H1 (cell line): ENCODE results near the gene BSCL2. TPM values are rescaled to one million over a fixed set of nuclear protein-coding genes. Genes with fewer than 3 reads are reported as not detected.

Experiments used
- CTCF ChIA-PET: fragments of 300-600 bp; sonication (Branson Sonifier 250); formaldehyde crosslinking; loops from one replicate; lab custom pipeline; 2021; ENCODE audit not compliant: partially characterized antibody; lab: Charles Lee
- POLR2A ChIA-PET: fragments of 300-600 bp; sonication (Branson Sonifier 250); formaldehyde crosslinking; loops from one replicate; lab custom pipeline; 2021; ENCODE audit warnings: inconsistent platforms; ENCODE audit not compliant: partially characterized antibody; lab: Charles Lee
- DNase-seq, 2 experiments: peaks; one replicate each; pipeline versions ENCODE4 v3.0.0 to v3.0.0-alpha.2; 2010 to 2022; ENCODE audit warnings: low spot score in 2 of 2, low read depth in 1 of 2, mixed read lengths in 1 of 2
- FAIRE-seq: peaks from 2 replicates; lab custom pipeline; 2011; peaks lifted over from hg19 to GRCh38; lab: Jason Lieb, UNC
- H2AFZ ChIP-seq: 2 replicates; pipeline ENCODE4 v1.8.1; 2012; ENCODE audit warnings: low read length, inconsistent platforms
- H2AK5ac ChIP-seq: 2 replicates; pipeline ENCODE4 v1.6.1; 2013; ENCODE audit warnings: low read depth, low read length
- H2BK120ac ChIP-seq: replicated peaks from 2 replicates; pipeline ENCODE3; 2013; ENCODE audit warnings: low read depth, low read length, inconsistent platforms
- H2BK12ac ChIP-seq: 2 replicates; pipeline ENCODE4 v1.6.1; 2013; ENCODE audit warnings: low read depth, low read length
- H2BK15ac ChIP-seq: 2 replicates; pipeline ENCODE4 v1.6.1; 2013; ENCODE audit warnings: low read length
- H2BK20ac ChIP-seq: 2 replicates; pipeline ENCODE4 v1.6.1; 2013; ENCODE audit warnings: low read length
- H2BK5ac ChIP-seq: 2 replicates; pipeline ENCODE4 v1.6.1; 2013; ENCODE audit warnings: low read depth, low read length
- H3K14ac ChIP-seq: 2 replicates; pipeline ENCODE4 v1.6.1; 2013; ENCODE audit warnings: inconsistent platforms; ENCODE audit not compliant: insufficient read length
- H3K18ac ChIP-seq: 2 replicates; pipeline ENCODE4 v1.6.1; 2013; ENCODE audit warnings: low read length; ENCODE audit errors: extremely low read depth
- H3K23ac ChIP-seq: 2 replicates; pipeline ENCODE4 v1.6.1; 2013; ENCODE audit warnings: inconsistent platforms; ENCODE audit not compliant: insufficient read length
- H3K23me2 ChIP-seq: 2 replicates; pipeline ENCODE4 v1.6.1; 2013; ENCODE audit warnings: low read depth, low read length
- H3K27ac ChIP-seq: 2 replicates; pipeline ENCODE4 v1.6.1; 2011; ENCODE audit warnings: low read depth, low read length, inconsistent platforms
- H3K27me3 ChIP-seq, 4 experiments: replicated peaks in 1 of 4; 1 replicate in 1 of 4; 2 replicates in 3 of 4; pipeline versions ENCODE4 v1.6.1 to v1.8.1; 2011 to 2013; ENCODE audit warnings: low read length in 3 of 4, mild to moderate bottlenecking in 3 of 4, inconsistent platforms in 2 of 4, mixed read lengths in 2 of 4, moderate library complexity in 1 of 4; ENCODE audit not compliant: control insufficient read depth in 3 of 4, insufficient read depth in 3 of 4; ENCODE audit errors: extremely low read depth in 1 of 4
- H3K36me3 ChIP-seq, 4 experiments: 2 replicates each; pipeline versions ENCODE4 v1.6.1 to v1.8.1; 2011 to 2013; ENCODE audit warnings: mild to moderate bottlenecking in 4 of 4, low read length in 3 of 4, moderate library complexity in 2 of 4, control low read depth in 1 of 4, inconsistent platforms in 1 of 4; ENCODE audit not compliant: insufficient read depth in 4 of 4, control insufficient read depth in 2 of 4
- H3K4ac ChIP-seq: replicated peaks from 2 replicates; pipeline ENCODE3; 2013; ENCODE audit warnings: low read length, low read depth, mixed read lengths, inconsistent platforms; ENCODE audit not compliant: insufficient read length
- H3K4me1 ChIP-seq, 4 experiments: replicated peaks in 1 of 4; 1 replicate in 1 of 4; 2 replicates in 3 of 4; pipeline versions ENCODE4 v1.6.1 to v1.8.1; 2011 to 2013; ENCODE audit warnings: low read length in 3 of 4, inconsistent platforms in 2 of 4, mixed read lengths in 1 of 4; ENCODE audit not compliant: insufficient read depth in 4 of 4, control insufficient read depth in 3 of 4
- H3K4me2 ChIP-seq, 2 experiments: 2 replicates each; pipeline versions ENCODE4 v1.6.1 to v1.8.1; 2011 to 2013; ENCODE audit warnings: low read depth in 2 of 2, low read length in 2 of 2, control low read depth in 1 of 2, inconsistent platforms in 1 of 2, mild to moderate bottlenecking in 1 of 2; ENCODE audit not compliant: insufficient read depth in 1 of 2
- H3K4me3 ChIP-seq, 4 experiments: fragments of 200-600, 300-600 bp in 1 of 4; sonication (generic), shearing (Covaris generic), sonication (Bioruptor Twin) in 1 of 4; 2 replicates each; pipeline versions ENCODE4 v1.5.1 to v1.8.1; 2011 to 2016; ENCODE audit warnings: low read length in 4 of 4, low read depth in 3 of 4, control low read depth in 2 of 4, inconsistent platforms in 2 of 4, mild to moderate bottlenecking in 2 of 4, mixed read lengths in 1 of 4, moderate library complexity in 1 of 4; ENCODE audit not compliant: insufficient read depth in 2 of 4; ENCODE audit errors: extremely low read depth in 1 of 4
- H3K56ac ChIP-seq: replicated peaks from 2 replicates; pipeline ENCODE3; 2013; ENCODE audit warnings: low read depth, mild to moderate bottlenecking, mixed read lengths, low read length, inconsistent platforms; ENCODE audit not compliant: insufficient read length
- H3K79me1 ChIP-seq: 2 replicates; pipeline ENCODE4 v1.6.1; 2013; ENCODE audit warnings: low read depth, low read length, control low read depth
- H3K79me2 ChIP-seq, 2 experiments: 2 replicates each; pipeline versions ENCODE4 v1.6.1 to v1.8.1; 2012 to 2013; ENCODE audit warnings: low read length in 2 of 2, mild to moderate bottlenecking in 2 of 2, inconsistent platforms in 1 of 2; ENCODE audit not compliant: insufficient read depth in 2 of 2, control insufficient read depth in 1 of 2
- H3K9ac ChIP-seq, 4 experiments: replicated peaks in 1 of 4; 1 replicate in 1 of 4; 2 replicates in 3 of 4; pipeline versions ENCODE4 v1.6.1 to v1.8.1; 2011 to 2013; ENCODE audit warnings: low read depth in 3 of 4, low read length in 3 of 4, control low read depth in 2 of 4, mild to moderate bottlenecking in 2 of 4, moderate library complexity in 2 of 4, inconsistent platforms in 1 of 4; ENCODE audit errors: extremely low read depth in 1 of 4
- H3K9me3 ChIP-seq, 2 experiments: 2 replicates each; pipeline versions ENCODE4 v1.6.1 to v1.8.1; 2012 to 2013; ENCODE audit warnings: mild to moderate bottlenecking in 2 of 2, moderate library complexity in 2 of 2, control low read depth in 1 of 2, inconsistent platforms in 1 of 2, low read depth in 1 of 2, low read length in 1 of 2, mixed read lengths in 1 of 2; ENCODE audit not compliant: insufficient read depth in 2 of 2
- H4K20me1 ChIP-seq, 2 experiments: replicated peaks in 1 of 2; 2 replicates each; pipeline versions ENCODE3 to v1.8.1; 2011 to 2013; ENCODE audit warnings: inconsistent platforms in 2 of 2, low read length in 2 of 2, mild to moderate bottlenecking in 1 of 2; ENCODE audit not compliant: insufficient read depth in 2 of 2, control insufficient read depth in 1 of 2
- H4K5ac ChIP-seq: 2 replicates; pipeline ENCODE4 v1.6.1; 2013; ENCODE audit warnings: low read length, low read depth, mixed read lengths, inconsistent platforms; ENCODE audit not compliant: insufficient read length
- H4K8ac ChIP-seq: 2 replicates; pipeline ENCODE4 v1.8.0; 2013; ENCODE audit warnings: mild to moderate bottlenecking, moderate library complexity, low read length, inconsistent platforms; ENCODE audit not compliant: insufficient read depth; ENCODE audit errors: extremely low read depth
- H4K91ac ChIP-seq: replicated peaks from 2 replicates; pipeline ENCODE3; 2013; ENCODE audit warnings: low read length, mixed read lengths, inconsistent platforms; ENCODE audit not compliant: insufficient read length
- CHD1 ChIP-seq: IDR thresholded peaks from 2 replicates; pipeline ENCODE4 v1.6.1; 2012; ENCODE audit warnings: low read depth, low read length, improper control_type of control experiment
- EP300 ChIP-seq, 2 experiments: IDR thresholded peaks; 1 replicate in 1 of 2; 2 replicates in 1 of 2; pipeline ENCODE4 v1.6.1; 2011 to 2012; ENCODE audit warnings: low read depth in 2 of 2, low read length in 2 of 2, mild to moderate bottlenecking in 2 of 2, borderline replicate concordance in 1 of 2, inconsistent platforms in 1 of 2, moderate library complexity in 1 of 2
- FOSL1 ChIP-seq: IDR thresholded peaks from 2 replicates; pipeline ENCODE4 v1.6.1; 2011; ENCODE audit warnings: mild to moderate bottlenecking, low read depth, low read length, moderate library complexity; ENCODE audit not compliant: insufficient read depth
- MAFK ChIP-seq: IDR thresholded peaks from 2 replicates; pipeline ENCODE4 v1.6.1; 2012; ENCODE audit warnings: low read depth, mild to moderate bottlenecking, improper control_type of control experiment, low read length
- RNF2 ChIP-seq: fragments of 200-900, 300-1000 bp; sonication (generic); IDR thresholded peaks from 2 replicates; pipeline ENCODE4 v1.7.1; 2016; ENCODE audit warnings: borderline replicate concordance, low read depth, mild to moderate bottlenecking, antibody characterized with exemption, low read length; ENCODE audit not compliant: poor library complexity, severe bottlenecking; ENCODE audit errors: missing control alignments
- SP2 ChIP-seq: IDR thresholded peaks from 2 replicates; pipeline ENCODE4 v1.6.1; 2012; ENCODE audit warnings: mild to moderate bottlenecking, low read length, inconsistent platforms
- WGBS, 2 experiments: shearing (Covaris generic) in 1 of 2; methylation state at CpG; one replicate each; pipeline versions ENCODE4 v1.1.6 to v1.1.7; 2013 to 2015; ENCODE audit warnings: low lambda C conversion rate in 2 of 2, mixed read lengths in 2 of 2, inconsistent platforms in 1 of 2, low coverage in 1 of 2, missing lambda C conversion rate in 1 of 2; ENCODE audit not compliant: insufficient replicate concordance in 2 of 2, insufficient coverage in 1 of 2, insufficient read length in 1 of 2; ENCODE audit errors: extremely low coverage in 1 of 2, missing lambda C conversion rate in 1 of 2; 5-methylcytosine and 5-hydroxymethylcytosine counted together
- long read RNA-seq, 2 experiments: library from RNA in 1 of 2; library from capped mRNA in 1 of 2; stranded (forward); transcript quantifications; one replicate each; pipeline ENCODE4 v2.0.0, GENCODE V29; 2021; ENCODE audit warnings: inconsistent platforms in 1 of 2
- polyA minus RNA-seq, 3 experiments: library from RNA; depleted of rRNA, polyadenylated mRNA; stranded (reverse); fragments of >200 nt; gene quantifications; 1 replicate in 2 of 3; 2 replicates in 1 of 3; pipeline ENCODE4 v1.2.3, GENCODE V29; 2011
- polyA plus RNA-seq, 7 experiments: library from polyadenylated mRNA; depleted of rRNA in 3 of 7; stranded (reverse) in 5 of 7; unstranded in 2 of 7; fragments of >200 nt in 5 of 7; fragments of 200-250 nt in 2 of 7; gene quantifications; 1 replicate in 5 of 7; 2 replicates in 1 of 7; 4 replicates in 1 of 7; pipeline versions ENCODE4 v1.2.1 to v1.2.3, GENCODE V29; 2011 to 2013; ENCODE audit warnings: missing spikeins in 2 of 7, mixed read lengths in 2 of 7
- total RNA-seq: library from RNA; stranded (reverse); fragmentation: NEBNext Ultra II Directional; extraction: Animal tissue kit (Norgen Biotek cat#: 25700); gene quantifications from 2 replicates; pipeline ENCODE4 v1.2.1, GENCODE V29; 2021

The BSCL2 gene
- total RNA-seq (59.5 and 73.7 TPM in 2 replicates), polyA plus RNA-seq (2011; rRNA removed) (264 and 286 TPM in 2 replicates), polyA minus RNA-seq (2011; rRNA and poly(A)+ RNA removed) (159 and 168 TPM in 2 replicates)
- 123 TPM for polyA plus RNA-seq (2011; cell fraction: cytosol; rRNA removed)
- 173 TPM for polyA plus RNA-seq (2011; cell fraction: nucleus; rRNA removed)
- 70.0 to 120 TPM (median 108 TPM) in 4 replicates for polyA plus RNA-seq (2012, experiment 1 of 2)
- polyA plus RNA-seq (2012, experiment 2 of 2) = 184 TPM
- polyA plus RNA-seq (2013, experiment 1 of 2) = 89.2 TPM
- 99.4 TPM for polyA plus RNA-seq (2013, experiment 2 of 2)
- 39.3 TPM for polyA minus RNA-seq (2011; cell fraction: cytosol; rRNA and poly(A)+ RNA removed)
- 59.6 TPM for polyA minus RNA-seq (2011; cell fraction: nucleus; rRNA and poly(A)+ RNA removed)
- long read RNA-seq, experiment 1, transcript BSCL2-203 (11 exons, 1,683 nt) = major isoform, 16 of 62 reads
- long read RNA-seq, experiment 1, transcript BSCL2-207 (11 exons, 1,516 nt) = minor isoform, 12 of 62 reads
- long read RNA-seq, experiment 1, transcript BSCL2-216 (4 exons, 512 nt) = minor isoform, 6 of 62 reads
- long read RNA-seq, experiment 1, partial matches to known transcripts = 14 of 62 reads
- long read RNA-seq, experiment 1, other reads (novel, unspliced or antisense) = 11 of 62 reads
- long read RNA-seq, experiment 2, transcript BSCL2-205 (11 exons, 1,693 nt) = minor isoform, 7 of 115 reads
- long read RNA-seq, experiment 2, transcript BSCL2-203 (11 exons, 1,683 nt) = major isoform, 42 of 115 reads
- long read RNA-seq, experiment 2, transcript BSCL2-207 (11 exons, 1,516 nt) = minor isoform, 32 of 115 reads
- long read RNA-seq, experiment 2, partial matches to known transcripts = 3 of 115 reads
- long read RNA-seq, experiment 2, other reads (novel, unspliced or antisense) = 26 of 115 reads

DNA sequence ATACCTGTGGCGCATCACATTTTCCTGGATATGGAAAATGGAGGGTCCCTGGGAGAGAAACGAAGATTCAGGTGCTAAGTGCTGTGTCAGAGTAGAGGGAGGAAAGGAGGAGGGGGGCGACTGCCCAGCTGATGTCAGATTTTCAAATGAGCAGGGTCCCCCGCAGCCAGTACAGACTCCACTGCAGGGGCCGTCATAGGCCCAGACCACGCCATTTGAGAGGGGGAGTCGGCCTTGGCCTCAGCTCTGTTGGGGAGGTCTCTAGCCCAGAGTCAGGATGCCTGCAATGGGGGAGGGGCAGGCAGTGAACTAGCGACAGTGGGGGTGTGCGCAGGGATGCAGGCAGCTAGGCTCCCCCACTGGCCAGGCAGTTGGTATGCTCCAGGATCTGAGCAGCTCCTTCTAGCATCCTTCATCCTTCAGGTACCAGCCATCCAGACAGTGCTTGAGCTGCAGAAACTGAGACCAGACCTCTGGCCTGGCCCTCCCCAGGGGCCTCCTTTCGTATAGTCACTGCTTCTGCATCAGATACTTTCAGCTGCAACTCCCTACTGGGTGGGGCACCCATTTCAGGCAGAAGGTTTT, at the start of gene BSCL2, which contains the start of gene GNG3:
TSS of gene BSCL2 (minus strand) at position 148 of the 585 bp plus-strand sequence. CDS start 229 bp downstream, outside the sequence.
TSS of gene GNG3 (plus strand) at position 400 of the 585 bp plus-strand sequence. CDS start 620 bp downstream, outside the sequence.
- peak; percentile 93 to 96 for DNase-seq
- no peak within 1 kb of the TSS for H3K56ac ChIP-seq
- 0 out of 2 replicates have a peak within 1 kb of the TSS, but pooled peaks have one; percentile 66 for H2BK20ac ChIP-seq
- peaks cover 0 to 7% of the 10 kb centered on the region in 2 experiments; a peak in 1 of 4 replicates for H3K79me2 ChIP-seq
- H3K27me3 ChIP-seq = no peaks in the 10 kb centered on the region
- H3K14ac ChIP-seq = no peak within 1 kb of the TSS
- H2BK15ac ChIP-seq = peak within 1 kb of the TSS; percentile 81; the same call in 1 of the 2 replicates
- H3K9ac ChIP-seq = peak within 1 kb of the TSS in 3 of 4 experiments; percentile 52 to 76 (median 74); a peak in 6 of 7 replicates
- ChIA-PET CTCF (interaction anchor here (1.2 to 3.8 kb wide), 6 partner anchors 18 to 150 kb away, joined by 3 to 21 read pairs (median 6); partner anchors contain the start of genes C11orf98, CSKMT, LRRN4CL and TAF6L), POLR2A (interaction anchor here (0.6 to 61.4 kb wide), 27 partner anchors 9 to 420 kb away, joined by 3 to 2041 read pairs (median 9); partner anchors contain the start of genes C11orf98, CSKMT, EEF1G and EML3)
- H3K4me1 ChIP-seq = peaks cover 7 to 34% (median 20%) of the 10 kb centered on the region in 4 experiments
- H3K9me3 ChIP-seq = no peaks in the 10 kb centered on the region
- H3K23ac ChIP-seq = no peak within 1 kb of the TSS
- peaks cover 4 to 19% (median 9%) of the 10 kb centered on the region in 4 experiments; a peak in 7 of 8 replicates for H3K36me3 ChIP-seq
- H3K79me1 ChIP-seq = no peaks in the 10 kb centered on the region; the same call in 1 of the 2 replicates
- 0 out of 2 replicates have a peak within 1 kb of the TSS, but pooled peaks have one; percentile 7 for H4K8ac ChIP-seq
- H4K5ac ChIP-seq = peak within 1 kb of the TSS; percentile 38
- peak within 1 kb of the TSS; percentile 46 for H3K27ac ChIP-seq
- H4K91ac ChIP-seq = peak within 1 kb of the TSS; percentile 67
- H2AK5ac ChIP-seq = peak within 1 kb of the TSS; percentile 25
- 2% methylated on average over 9 of the region's 10 CpGs; no CpG with 5 or more reads in 1 of the 2 experiments for WGBS, 2 experiments
- peak within 1 kb of the TSS; percentile 86 for H2BK5ac ChIP-seq
- no peak within 1 kb of the TSS for H2AFZ ChIP-seq
- peak within 1 kb of the TSS; percentile 72 for H2BK120ac ChIP-seq
- H3K18ac ChIP-seq = peak within 1 kb of the TSS; percentile 79
- peaks cover 22% of the 10 kb centered on the region for H3K23me2 ChIP-seq
- H2BK12ac ChIP-seq = peak within 1 kb of the TSS; percentile 86; the same call in 1 of the 2 replicates
- H3K4ac ChIP-seq = peak within 1 kb of the TSS; percentile 75
- H3K4me2 ChIP-seq = peak within 1 kb of the TSS; percentile 99
- no peaks in the 10 kb centered on the region for H4K20me1 ChIP-seq
- peak; percentile 28 for FAIRE-seq
- H3K4me3 ChIP-seq = peak within 1 kb of the TSS; percentile 68 to 89 (median 84)
- TF ChIP-seq SP2 (no peak), MAFK (peak; percentile 55; the same call in 1 of the 2 replicates), FOSL1 (no peak), EP300 (IDR thresholded peaks at IDR 0.05; ENCODE audit: borderline replicate concordance in 1 of 2, low read depth in 2 of 2, low read length in 2 of 2) (peak; percentile 43 to 100), RNF2 (no peak), CHD1 (peak; percentile 100)
